CD4-positive, alpha-beta memory T cell (primary cell): ENCODE measurements around the gene SLC4A5. TPM values are rescaled to one million over a fixed set of nuclear protein-coding genes. Genes with fewer than 3 reads are reported as not detected.

ENCODE experiments used
- CTCF ChIA-PET: fragments of 350-600 bp; sonication (Branson Sonifier 250); formaldehyde crosslinking; loops from one replicate; lab custom pipeline; 2021; ENCODE audit warnings: inconsistent platforms; ENCODE audit not compliant: partially characterized antibody; lab: Charles Lee
- POLR2A ChIA-PET: fragments of 350-600 bp; sonication (Branson Sonifier 250); formaldehyde crosslinking; loops from one replicate; lab custom pipeline; 2021; ENCODE audit not compliant: partially characterized antibody; lab: Charles Lee
- DNase-seq, 5 donors: peaks; one replicate each; pipeline versions ENCODE4 v3.0.0 to v3.0.0-alpha.2; 2020 to 2022; ENCODE audit warnings: mixed read lengths in 1 of 5
- H3K27ac ChIP-seq: one replicate; pipeline ENCODE4 v1.7.0; 2013; ENCODE audit warnings: low read depth, low read length
- H3K27me3 ChIP-seq: 2 replicates; pipeline ENCODE4 v1.7.0; 2013; ENCODE audit warnings: mild to moderate bottlenecking, low read length, moderate library complexity; ENCODE audit not compliant: insufficient read depth
- H3K36me3 ChIP-seq: 2 replicates; pipeline ENCODE4 v1.7.0; 2013; ENCODE audit warnings: mild to moderate bottlenecking, low read length, moderate library complexity; ENCODE audit not compliant: insufficient read depth
- H3K4me1 ChIP-seq: 2 replicates; pipeline ENCODE4 v1.7.0; 2013; ENCODE audit warnings: mild to moderate bottlenecking, low read length, moderate library complexity; ENCODE audit not compliant: insufficient read depth
- H3K4me3 ChIP-seq, 2 donors: one replicate each; pipeline ENCODE4 v1.7.0; 2013; ENCODE audit warnings: low read length in 2 of 2, mild to moderate bottlenecking in 1 of 2
- H3K9me3 ChIP-seq, 2 donors: one replicate each; pipeline ENCODE4 v1.7.0; 2013; ENCODE audit warnings: low read length in 2 of 2, control low read depth in 1 of 2; ENCODE audit not compliant: control insufficient read depth in 1 of 2
- H3K27ac Mint-ChIP-seq, 7 donors: one replicate each; pipeline ENCODE4 v1.8.0; 2020 to 2021; ENCODE audit warnings: mixed read lengths in 7 of 7, mild to moderate bottlenecking in 6 of 7, inconsistent platforms in 3 of 7, moderate library complexity in 3 of 7
- H3K27me3 Mint-ChIP-seq, 2 donors: one replicate each; pipeline ENCODE4 v1.8.0; 2020 to 2021; ENCODE audit warnings: mixed read lengths in 2 of 2
- H3K36me3 Mint-ChIP-seq, 2 donors: one replicate each; pipeline ENCODE4 v1.8.0; 2020 to 2021; ENCODE audit warnings: mixed read lengths in 2 of 2, inconsistent platforms in 1 of 2, mild to moderate bottlenecking in 1 of 2
- H3K4me1 Mint-ChIP-seq, 4 donors: one replicate each; pipeline ENCODE4 v1.8.0; 2020 to 2021; ENCODE audit warnings: mixed read lengths in 4 of 4, mild to moderate bottlenecking in 1 of 4
- H3K4me3 Mint-ChIP-seq, 8 donors: one replicate each; pipeline ENCODE4 v1.8.0; 2020 to 2021; ENCODE audit warnings: mixed read lengths in 8 of 8, mild to moderate bottlenecking in 7 of 8, moderate library complexity in 6 of 8, inconsistent platforms in 3 of 8
- H3K9me3 Mint-ChIP-seq, 8 donors: one replicate each; pipeline ENCODE4 v1.8.0; 2020 to 2021; ENCODE audit warnings: mixed read lengths in 8 of 8, mild to moderate bottlenecking in 5 of 8, inconsistent platforms in 3 of 8, moderate library complexity in 1 of 8
- intact Hi-C: fragments of 100-400 bp; cut with micrococcal nuclease; formaldehyde crosslinking; loops from one replicate; pipeline ENCODE4 v1.15.1; 2023
- polyA plus RNA-seq, 2 donors: library from polyadenylated mRNA; unstranded; fragments of 300-500 nt; fragmentation: Illumina TruSeq; gene quantifications; one replicate each; pipeline ENCODE4 v1.2.3, GENCODE V29; 2021
- total RNA-seq, 2 experiments: library from RNA; stranded (reverse); gene quantifications; one replicate each; pipeline ENCODE4 v1.2.3, GENCODE V29; 2021

The SLC4A5 gene
- total and polyA plus RNA-seq, 4 experiments from 2014 or later: 0.25 to 11.5 (median 7.2) TPM

DNA sequence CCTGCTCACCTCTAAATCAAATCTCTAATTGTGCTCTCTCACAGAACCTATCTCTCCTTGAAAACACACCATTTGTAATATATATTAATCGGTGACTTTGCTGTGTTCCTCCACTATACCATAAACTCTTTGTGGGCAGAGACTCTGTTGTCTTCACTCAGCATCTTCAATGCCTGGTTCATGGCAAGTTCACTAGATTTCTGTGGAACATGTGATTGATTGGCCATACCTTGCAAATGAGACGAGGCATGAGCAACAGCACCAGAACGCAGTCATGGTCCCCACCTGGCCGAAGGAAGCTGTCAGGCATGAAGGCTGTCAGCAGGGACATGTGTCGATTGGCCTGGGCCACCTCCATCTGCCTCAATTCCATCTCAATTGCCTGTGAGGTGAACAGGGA, 25.3 kb upstream of the SLC4A5 start:
- H3K27me3 Mint-ChIP-seq: no peaks in the 10 kb centered on the region
- peaks cover 0 to 3% (median 0%) of the 10 kb centered on the region in 8 donors for H3K9me3 Mint-ChIP-seq
- Histone ChIP-seq H3K9me3 (no peaks in the 10 kb centered on the region), H3K4me3 (no peak overlapping the region), H3K36me3 (peaks cover 79% of the 10 kb centered on the region), H3K27me3 (no peaks in the 10 kb centered on the region), H3K4me1 (no peaks in the 10 kb centered on the region), H3K27ac (no peak overlapping the region)
- H3K36me3 Mint-ChIP-seq: peaks cover 83 to 91% of the 10 kb centered on the region in 2 donors
- H3K27ac Mint-ChIP-seq: no peak overlapping the region
- CTCF ChIA-PET: interaction anchor here (1.3 to 1.4 kb wide), 2 partner anchors 33 to 119 kb away, joined by 3 to 4 read pairs; no protein-coding TSS in a partner anchor
- POLR2A ChIA-PET: no interaction called here
- H3K4me1 Mint-ChIP-seq: no peaks in the 10 kb centered on the region
- intact Hi-C loops: no loop called here
- no peak for DNase-seq
- H3K4me3 Mint-ChIP-seq: no peak overlapping the region

- no peaks in the 10 kb centered on the region for H3K4me1 Mint-ChIP-seq
Observed at GRCh38 chr2:74367789-74368188, 24.6 kb upstream of the SLC4A5 start.

DNA sequence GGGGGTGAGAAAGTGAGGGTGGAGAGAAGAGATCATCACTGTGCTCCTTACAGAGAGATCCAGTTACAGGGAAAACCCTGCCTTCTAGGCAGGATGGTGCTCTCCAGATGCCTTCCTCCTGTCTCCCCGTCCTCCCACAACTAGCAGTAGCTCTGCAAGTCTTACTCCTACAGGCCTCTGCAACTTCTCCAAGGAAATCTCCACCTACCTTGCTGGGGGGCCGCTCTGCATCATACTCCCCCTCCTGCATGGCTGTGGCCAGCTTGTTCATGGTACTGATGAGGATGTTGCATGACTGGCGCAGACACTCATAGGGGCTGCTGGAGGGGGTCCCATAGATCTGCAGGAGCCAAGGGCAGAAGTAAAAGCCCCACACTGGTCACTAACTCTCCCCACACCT, 22.8 kb upstream of the SLC4A5 start:
- no peak for DNase-seq
- no peak overlapping the region for H3K4me3 ChIP-seq
- H3K36me3 ChIP-seq: peaks cover 97% of the 10 kb centered on the region
- Mint-ChIP-seq H3K9me3 (peaks cover 0 to 2% (median 0%) of the 10 kb centered on the region in 8 donors), H3K36me3 (peaks cover 79 to 95% of the 10 kb centered on the region in 2 donors), H3K27ac (peak overlapping the region in 1 of 7 donors; percentile 14), H3K27me3 (no peaks in the 10 kb centered on the region), H3K4me3 (no peak overlapping the region), H3K4me1 (no peaks in the 10 kb centered on the region)
- no peak overlapping the region for H3K27ac ChIP-seq
- H3K9me3 ChIP-seq: no peaks in the 10 kb centered on the region
- ChIA-PET CTCF (no interaction called here), POLR2A (no interaction called here)
- intact Hi-C loops: no loop called here
- no peaks in the 10 kb centered on the region for H3K4me1 ChIP-seq
- no peaks in the 10 kb centered on the region for H3K27me3 ChIP-seq

More at GRCh38 chr2:74367789-74368188, 24.6 kb upstream of the SLC4A5 start:
- Histone ChIP-seq H3K9me3 (no peaks in the 10 kb centered on the region), H3K27ac (no peak overlapping the region), H3K4me1 (no peaks in the 10 kb centered on the region), H3K4me3 (no peak overlapping the region), H3K27me3 (no peaks in the 10 kb centered on the region), H3K36me3 (peaks cover 86% of the 10 kb centered on the region)
- H3K27me3 Mint-ChIP-seq: no peaks in the 10 kb centered on the region
- H3K9me3 Mint-ChIP-seq: peaks cover 0 to 3% (median 0%) of the 10 kb centered on the region in 8 donors
- no peak overlapping the region for H3K4me3 Mint-ChIP-seq
- ChIA-PET POLR2A (no interaction called here), CTCF (interaction anchor here (1.2 kb wide), 2 partner anchors 33 to 118 kb away, joined by 3 to 4 read pairs; no protein-coding TSS in a partner anchor)
- intact Hi-C loops: no loop called here
- no peak for DNase-seq
- no peak overlapping the region for H3K27ac Mint-ChIP-seq
- H3K36me3 Mint-ChIP-seq: peaks cover 85 to 94% of the 10 kb centered on the region in 2 donors

- H3K4me3 ChIP-seq: no peak overlapping the region
- H3K36me3 ChIP-seq: peaks cover 90% of the 10 kb centered on the region
- Mint-ChIP-seq H3K27me3 (no peaks in the 10 kb centered on the region), H3K9me3 (peaks cover 0 to 2% (median 0%) of the 10 kb centered on the region in 8 donors), H3K4me3 (no peak overlapping the region), H3K27ac (peak overlapping the region in 3 of 7 donors; percentile 15 to 37 (median 32)), H3K4me1 (no peaks in the 10 kb centered on the region), H3K36me3 (peaks cover 72 to 95% of the 10 kb centered on the region in 2 donors)
- no peaks in the 10 kb centered on the region for H3K4me1 ChIP-seq
- H3K27ac ChIP-seq: no peak overlapping the region
- ChIA-PET CTCF (no interaction called here), POLR2A (no interaction called here)
- intact Hi-C loops: no loop called here
- no peak for DNase-seq
- no peaks in the 10 kb centered on the region for H3K27me3 ChIP-seq
- H3K9me3 ChIP-seq: no peaks in the 10 kb centered on the region
Observed at GRCh38 chr2:74364533-74365505, 21.6 kb upstream of the SLC4A5 start.

- CTCF ChIA-PET: interaction anchor here (3.9 kb wide), 1 partner anchor 26 kb away, joined by 12 read pairs; no protein-coding TSS in a partner anchor
- H3K27me3 ChIP-seq: no peaks in the 10 kb centered on the region
- no peaks in the 10 kb centered on the region for H3K9me3 ChIP-seq
- peaks cover 57% of the 10 kb centered on the region for H3K36me3 ChIP-seq
- Mint-ChIP-seq H3K4me1 (no peaks in the 10 kb centered on the region), H3K27me3 (no peaks in the 10 kb centered on the region), H3K36me3 (peaks cover 64 to 93% of the 10 kb centered on the region in 2 donors), H3K4me3 (no peak overlapping the region), H3K9me3 (peaks cover 0 to 1% (median 0%) of the 10 kb centered on the region in 8 donors), H3K27ac (no peak overlapping the region)
- POLR2A ChIA-PET: no interaction called here
- H3K4me3 ChIP-seq: no peak overlapping the region
- intact Hi-C loops: no loop called here
- no peaks in the 10 kb centered on the region for H3K4me1 ChIP-seq
- no peak for DNase-seq
- no peak overlapping the region for H3K27ac ChIP-seq
Observed at GRCh38 chr2:74361327-74361726, 18.1 kb upstream of the SLC4A5 start.

DNA sequence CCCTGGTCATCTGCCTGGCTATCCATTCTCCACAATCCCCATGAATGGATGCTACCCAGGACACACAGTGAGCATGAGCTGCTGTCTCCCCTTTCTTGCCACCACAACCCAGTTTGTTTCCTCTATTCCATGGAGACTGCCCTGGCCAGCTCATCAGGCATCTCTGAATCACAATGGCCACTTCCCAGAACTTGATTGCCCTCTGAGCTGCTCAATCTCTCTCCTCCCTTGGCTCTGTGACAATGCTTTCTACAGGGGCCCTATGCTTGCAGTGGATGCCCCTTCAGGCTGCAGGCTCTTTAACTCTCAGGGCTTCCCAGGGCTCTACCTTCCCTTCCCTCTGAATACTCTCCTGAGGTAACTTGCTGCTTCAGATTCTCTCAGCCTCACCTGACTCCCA, 14.4 kb upstream of the SLC4A5 start:
- H3K27me3 Mint-ChIP-seq: no peaks in the 10 kb centered on the region
- ChIA-PET POLR2A (no interaction called here), CTCF (interaction anchor here (1.1 to 1.4 kb wide), 2 partner anchors 23 to 108 kb away, joined by 3 to 4 read pairs; no protein-coding TSS in a partner anchor)
- Histone ChIP-seq H3K9me3 (no peaks in the 10 kb centered on the region), H3K27me3 (no peaks in the 10 kb centered on the region), H3K36me3 (peaks cover 20% of the 10 kb centered on the region), H3K4me3 (no peak overlapping the region), H3K27ac (no peak overlapping the region), H3K4me1 (no peaks in the 10 kb centered on the region)
- H3K9me3 Mint-ChIP-seq: no peaks in the 10 kb centered on the region
- intact Hi-C loops: no loop called here
- H3K36me3 Mint-ChIP-seq: peaks cover 45 to 65% of the 10 kb centered on the region in 2 donors
- no peak for DNase-seq
- no peaks in the 10 kb centered on the region for H3K4me1 Mint-ChIP-seq
- H3K27ac Mint-ChIP-seq: peak overlapping the region in 2 of 7 donors; percentile 8 to 12
- H3K4me3 Mint-ChIP-seq: no peak overlapping the region

DNA sequence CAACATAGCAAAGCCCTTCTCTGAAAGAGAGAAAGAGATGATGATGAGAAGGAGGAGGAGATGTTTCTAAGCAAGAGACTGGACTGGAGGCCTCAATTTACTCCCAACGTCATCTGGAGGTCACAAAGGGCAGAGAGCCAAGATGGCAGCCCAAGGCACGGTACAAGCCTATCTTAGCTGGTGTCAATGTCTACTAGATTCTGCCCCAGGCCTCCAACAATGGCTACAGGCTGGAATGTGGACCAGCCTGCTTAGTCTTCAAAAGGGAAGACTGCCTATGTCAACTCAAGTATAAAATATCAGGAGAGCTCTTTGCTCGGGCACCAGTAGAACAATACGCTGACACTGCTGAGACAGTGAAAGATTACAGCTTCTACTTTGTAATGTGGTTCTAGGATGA, 6.7 kb upstream of the SLC4A5 start:
- no peak overlapping the region for H3K4me3 Mint-ChIP-seq
- CTCF ChIA-PET: interaction anchor here (0.8 to 4.8 kb wide), 2 partner anchors 14 to 100 kb away, joined by 3 to 31 read pairs; no protein-coding TSS in a partner anchor

More for the DNA sequence above, 6.7 kb upstream of the SLC4A5 start:
- POLR2A ChIA-PET: no interaction called here
- Mint-ChIP-seq H3K4me1 (no peaks in the 10 kb centered on the region), H3K9me3 (peaks cover 0 to 2% (median 0%) of the 10 kb centered on the region in 8 donors), H3K27ac (no peak overlapping the region), H3K36me3 (peaks cover 2 to 8% of the 10 kb centered on the region in 2 donors), H3K27me3 (no peaks in the 10 kb centered on the region)
- intact Hi-C loops: no loop called here
- H3K9me3 ChIP-seq: no peaks in the 10 kb centered on the region
- H3K27me3 ChIP-seq: no peaks in the 10 kb centered on the region
- no peak overlapping the region for H3K27ac ChIP-seq
- no peak overlapping the region for H3K4me3 ChIP-seq
- no peaks in the 10 kb centered on the region for H3K36me3 ChIP-seq
- DNase-seq: no peak
- H3K4me1 ChIP-seq: no peaks in the 10 kb centered on the region
